Spleen (tissue), 11 donors: ENCODE measurements around the gene MIA2. TPM values are rescaled to one million over a fixed set of nuclear protein-coding genes. Genes with fewer than 3 reads are reported as not detected.
A peak's percentile ranks its signal among the peaks of the same experiment; 100 is the strongest.

ENCODE experiments used
- DNase-seq: peaks from one replicate; pipeline ENCODE4 v3.0.0-alpha.2; 2020
- H3K27ac ChIP-seq, 8 donors: fragments of 200-600 bp; sonication (generic) in 7 of 8; 1 replicate in 4 of 8; 2 replicates in 4 of 8; pipeline versions ENCODE4 v1.5.0 to v1.8.0; 2016 to 2021; ENCODE audit warnings: inconsistent platforms in 4 of 8, mild to moderate bottlenecking in 4 of 8, moderate library complexity in 1 of 8
- H3K27me3 ChIP-seq, 7 donors: fragments of 200-600 bp; sonication (generic) in 6 of 7; replicated peaks in 1 of 7; 1 replicate in 4 of 7; 2 replicates in 3 of 7; pipeline versions ENCODE4 v1.5.0 to v1.8.0; 2016 to 2021; ENCODE audit warnings: inconsistent platforms in 3 of 7, mild to moderate bottlenecking in 1 of 7
- H3K36me3 ChIP-seq, 6 donors: fragments of 200-600 bp; sonication (generic) in 5 of 6; 1 replicate in 4 of 6; 2 replicates in 2 of 6; pipeline versions ENCODE4 v1.5.0 to v1.8.0; 2016 to 2021; ENCODE audit warnings: inconsistent platforms in 2 of 6
- H3K4me1 ChIP-seq, 6 donors: fragments of 200-600 bp; sonication (generic) in 5 of 6; 1 replicate in 3 of 6; 2 replicates in 3 of 6; pipeline versions ENCODE4 v1.5.0 to v1.8.0; 2016 to 2021; ENCODE audit warnings: inconsistent platforms in 3 of 6
- H3K4me3 ChIP-seq, 8 donors: fragments of 200-600 bp; sonication (generic) in 7 of 8; 1 replicate in 4 of 8; 2 replicates in 4 of 8; pipeline versions ENCODE4 v1.5.0 to v1.8.0; 2016 to 2021; ENCODE audit warnings: inconsistent platforms in 4 of 8, mild to moderate bottlenecking in 4 of 8, moderate library complexity in 2 of 8
- H3K9me3 ChIP-seq, 8 donors: fragments of 200-600 bp; sonication (generic) in 7 of 8; 1 replicate in 4 of 8; 2 replicates in 4 of 8; pipeline versions ENCODE4 v1.5.0 to v1.8.0; 2016 to 2021; ENCODE audit warnings: inconsistent platforms in 4 of 8
- POLR2A ChIP-seq, 3 donors: fragments of 450-650 bp; IDR thresholded peaks; one replicate each; pipeline ENCODE4 v1.5.1; 2017; ENCODE audit warnings: antibody characterized with exemption in 3 of 3, mild to moderate bottlenecking in 1 of 3
- POLR2AphosphoS5 ChIP-seq, 3 donors: sonication (generic); formaldehyde crosslinking; IDR thresholded peaks; one replicate each; pipeline ENCODE4 v1.5.1; 2017; ENCODE audit warnings: antibody characterized with exemption in 3 of 3
- WGBS, 5 donors: extraction: QIAGEN DNeasy Blood & Tissue Kit in 3 of 5; methylation state at CpG; one replicate each; pipeline versions ENCODE4 v1.1.5 to v1.1.7; 2013 to 2018; 5-methylcytosine and 5-hydroxymethylcytosine counted together
- intact Hi-C: fragments of 100-400 bp; cut with DNase I; formaldehyde crosslinking; loops from one replicate; pipeline ENCODE4 v1.15.0; 2023; ENCODE audit warnings: low total_unique reads
- polyA plus RNA-seq, 3 donors: library from polyadenylated mRNA; stranded (reverse); fragments of 200-250 nt; gene quantifications; one replicate each; pipeline ENCODE4 v1.2.1, GENCODE V29; 2013
- total RNA-seq, 7 donors: library from RNA; depleted of rRNA in 3 of 7; stranded (reverse); fragments of >200 nt in 3 of 7; fragmentation: NEBNext Ultra II Directional in 4 of 7; extraction: Animal tissue kit (Norgen Biotek cat#: 25700) in 4 of 7; gene quantifications; one replicate each; pipeline versions ENCODE4 v1.1.0 to v1.2.1, GENCODE V29; 2016 to 2021
- TF ChIP-seq, protein P1 (sequence below), 11 experiments: fragments of 200-600 bp in 7 of 11; fragments of 450-650 bp in 4 of 11; sonication (generic) in 4 of 11; IDR thresholded peaks in 8 of 11; conservative IDR thresholded peaks in 3 of 11; 1 replicate in 7 of 11; 2 replicates in 4 of 11; pipeline versions ENCODE4 v1.4.0 to v1.8.0; 2016 to 2021; ENCODE audit warnings: antibody characterized with exemption in 11 of 11, inconsistent platforms in 4 of 11, mild to moderate bottlenecking in 1 of 11
- donor health status: healthy with polysubstance abuse.
- donor health status: DM: no; HTN: no; CAD: no; lungs with moderate emphysema.
- donor health status: DM: no; HTN: no; CAD: no.
- donor health status: Bipolar disorder and iron deficiency.
- donor health status: healthy.
- donor health status: DM: no; HTN: no; CAD: no.
- donor health status: DM: yes; HTN: yes; CAD: no.

Gene MIA2
- total and polyA plus RNA-seq, 10 donors = 18.3 to 31.3 (median 24.8) TPM

DNA sequence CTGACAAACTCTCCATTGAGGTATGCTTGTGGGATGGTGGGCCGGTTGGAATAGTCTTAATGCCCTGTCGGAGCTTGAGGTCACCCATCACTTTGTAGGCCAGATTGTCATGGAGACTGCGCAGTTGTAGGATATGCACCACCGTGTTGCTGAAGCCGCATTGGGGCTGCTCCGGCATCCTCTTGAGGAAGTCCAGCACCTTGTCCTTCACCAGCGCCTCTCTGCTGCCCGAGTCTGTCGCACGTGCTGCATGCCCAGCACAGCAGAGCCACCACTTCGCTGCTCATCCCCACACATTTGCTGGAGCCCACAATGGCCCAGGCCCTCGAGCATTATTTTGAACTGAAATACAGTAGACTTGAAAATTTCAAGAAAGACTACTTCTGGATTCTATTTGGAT lies 136.7 kb downstream of the MIA2 start:
- no peaks in the 10 kb centered on the region for H3K27me3 ChIP-seq
- WGBS, 5 donors = 93 to 96% (median 94%) methylated on average over 11 to 12 of the region's 12 CpGs
- intact Hi-C loops = no loop called here
- no peak for DNase-seq
- no peak overlapping the region for H3K4me3 ChIP-seq
- TF ChIP-seq, protein P1, sequence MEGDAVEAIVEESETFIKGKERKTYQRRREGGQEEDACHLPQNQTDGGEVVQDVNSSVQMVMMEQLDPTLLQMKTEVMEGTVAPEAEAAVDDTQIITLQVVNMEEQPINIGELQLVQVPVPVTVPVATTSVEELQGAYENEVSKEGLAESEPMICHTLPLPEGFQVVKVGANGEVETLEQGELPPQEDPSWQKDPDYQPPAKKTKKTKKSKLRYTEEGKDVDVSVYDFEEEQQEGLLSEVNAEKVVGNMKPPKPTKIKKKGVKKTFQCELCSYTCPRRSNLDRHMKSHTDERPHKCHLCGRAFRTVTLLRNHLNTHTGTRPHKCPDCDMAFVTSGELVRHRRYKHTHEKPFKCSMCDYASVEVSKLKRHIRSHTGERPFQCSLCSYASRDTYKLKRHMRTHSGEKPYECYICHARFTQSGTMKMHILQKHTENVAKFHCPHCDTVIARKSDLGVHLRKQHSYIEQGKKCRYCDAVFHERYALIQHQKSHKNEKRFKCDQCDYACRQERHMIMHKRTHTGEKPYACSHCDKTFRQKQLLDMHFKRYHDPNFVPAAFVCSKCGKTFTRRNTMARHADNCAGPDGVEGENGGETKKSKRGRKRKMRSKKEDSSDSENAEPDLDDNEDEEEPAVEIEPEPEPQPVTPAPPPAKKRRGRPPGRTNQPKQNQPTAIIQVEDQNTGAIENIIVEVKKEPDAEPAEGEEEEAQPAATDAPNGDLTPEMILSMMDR (IDR thresholded peaks at IDR 0.05 in 8 of 11, conservative IDR thresholded peaks at IDR 0.05 in 3 of 11) = no peak
- peak in 1 of 3 donors; percentile 22 for TF ChIP-seq POLR2AphosphoS5 (IDR thresholded peaks at IDR 0.05)
- TF ChIP-seq POLR2A (IDR thresholded peaks at IDR 0.05) = no peak
- no peak overlapping the region for H3K27ac ChIP-seq
- no peaks in the 10 kb centered on the region for H3K4me1 ChIP-seq
- H3K9me3 ChIP-seq = peaks cover 0 to 7% (median 5%) of the 10 kb centered on the region in 8 donors
- peaks cover 0 to 35% (median 10%) of the 10 kb centered on the region in 6 donors for H3K36me3 ChIP-seq

DNA sequence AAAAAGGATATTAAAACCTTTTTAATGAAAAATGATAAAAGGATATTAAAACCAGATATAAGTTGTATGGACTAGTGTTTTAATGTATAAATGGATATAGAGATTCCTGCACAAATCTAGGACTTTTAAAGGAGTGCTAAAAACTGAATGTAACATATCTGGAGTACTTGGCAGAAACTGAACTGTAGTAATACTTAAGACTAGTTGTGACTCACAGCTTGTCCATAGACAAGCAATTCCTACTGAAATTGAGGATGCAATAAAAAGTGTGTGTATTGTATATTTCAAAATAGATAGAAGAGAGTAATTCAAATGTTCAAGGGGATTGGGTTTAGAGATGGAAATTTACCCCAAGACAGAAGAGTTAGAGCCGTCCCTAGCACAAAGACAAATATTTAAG lies 138.9 kb downstream of the MIA2 start:
- 95 to 100% (median 98%) methylated on average over 1 of the region's 1 CpG for WGBS, 5 donors
- H3K27ac ChIP-seq = no peak overlapping the region
- no peak for DNase-seq
- H3K4me3 ChIP-seq = no peak overlapping the region
- no peaks in the 10 kb centered on the region for H3K9me3 ChIP-seq
- peaks cover 0 to 7% (median 0%) of the 10 kb centered on the region in 6 donors for H3K4me1 ChIP-seq
- TF ChIP-seq, protein P1 (IDR thresholded peaks at IDR 0.05 in 8 of 11, conservative IDR thresholded peaks at IDR 0.05 in 3 of 11) = no peak
- no peak for TF ChIP-seq POLR2AphosphoS5 (IDR thresholded peaks at IDR 0.05)
- no peak for TF ChIP-seq POLR2A (IDR thresholded peaks at IDR 0.05)
- no peaks in the 10 kb centered on the region for H3K27me3 ChIP-seq
- H3K36me3 ChIP-seq = peaks cover 0 to 24% (median 10%) of the 10 kb centered on the region in 6 donors
- intact Hi-C loops = no loop called here

DNA sequence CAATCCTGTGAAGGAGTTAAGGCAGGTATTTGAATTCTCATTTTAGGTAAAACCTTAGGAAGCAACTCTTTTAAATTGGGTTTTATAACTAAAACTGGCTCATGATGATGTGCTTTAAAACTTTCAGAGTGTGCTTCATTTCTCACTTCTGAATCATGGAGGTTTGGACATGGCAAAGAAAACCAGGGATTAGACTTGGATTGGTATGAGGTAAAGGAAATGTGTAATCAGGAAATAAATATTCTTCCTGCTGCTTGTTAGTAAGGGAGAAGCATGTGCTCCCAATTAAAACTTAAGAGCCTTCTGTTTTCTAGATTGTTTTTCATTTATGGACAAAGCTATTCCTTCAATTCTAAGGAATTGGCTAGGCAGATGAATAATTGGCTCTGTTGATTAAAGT lies 141.1 kb downstream of the MIA2 start:
- no peak overlapping the region for H3K27ac ChIP-seq
- intact Hi-C loops = no loop called here
- no peak overlapping the region for H3K4me3 ChIP-seq

DNA sequence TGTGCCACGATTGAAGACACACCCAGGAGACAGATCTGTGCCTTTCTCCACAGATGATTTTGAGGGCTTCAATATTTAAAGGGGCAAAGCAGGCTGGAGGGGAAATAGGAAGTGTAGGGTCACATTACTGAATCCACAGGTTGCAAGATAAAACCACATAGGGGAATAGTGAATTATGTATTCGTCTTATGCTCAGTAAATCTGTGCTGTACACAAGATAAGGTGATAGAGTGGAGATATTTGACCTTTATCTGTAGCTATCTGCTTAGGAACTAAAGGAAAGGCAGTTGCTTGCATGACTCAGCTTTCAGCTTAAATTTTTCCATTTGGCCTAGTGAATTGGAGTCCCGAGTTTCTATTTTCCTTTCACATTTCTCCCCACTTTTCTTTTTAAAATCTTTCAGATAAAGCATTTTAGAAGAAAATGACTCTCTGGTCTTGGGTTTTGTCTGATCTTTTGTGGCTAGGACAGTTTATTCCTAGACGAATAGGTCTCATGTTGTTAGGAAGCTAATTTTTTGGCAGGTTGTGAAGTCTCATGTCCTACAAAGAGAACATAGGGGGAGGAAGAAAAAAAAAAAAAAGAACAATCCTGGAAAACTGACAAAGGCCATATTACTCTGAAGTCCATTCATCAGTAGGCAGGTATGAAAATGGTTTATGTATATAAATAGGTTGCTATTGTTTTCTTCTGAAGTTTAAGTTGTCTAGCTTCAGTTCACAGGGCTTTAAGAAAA lies 143.1 kb downstream of the MIA2 start:
- DNase-seq = no peak
- Histone ChIP-seq H3K27me3 (no peaks in the 10 kb centered on the region), H3K4me3 (no peak overlapping the region), H3K27ac (peak overlapping the region in 7 of 8 donors; percentile 1 to 64 (median 17)), H3K36me3 (peaks cover 0 to 5% (median 0%) of the 10 kb centered on the region in 6 donors), H3K4me1 (peaks cover 0 to 7% (median 0%) of the 10 kb centered on the region in 6 donors), H3K9me3 (no peaks in the 10 kb centered on the region)
- 38 to 50% (median 41%) methylated on average over 4 of the region's 4 CpGs for WGBS, 5 donors
- TF ChIP-seq POLR2A (IDR thresholded peaks at IDR 0.05) (no peak), POLR2AphosphoS5 (IDR thresholded peaks at IDR 0.05) (no peak)
- TF ChIP-seq, protein P1 (IDR thresholded peaks at IDR 0.05 in 8 of 11, conservative IDR thresholded peaks at IDR 0.05 in 3 of 11) = no peak
- intact Hi-C loops = no loop called here

More for the DNA sequence above, 141.1 kb downstream of the MIA2 start:
- Histone ChIP-seq H3K36me3 (peaks cover 0 to 22% (median 9%) of the 10 kb centered on the region in 6 donors), H3K27me3 (no peaks in the 10 kb centered on the region), H3K9me3 (no peaks in the 10 kb centered on the region), H3K4me1 (peaks cover 0 to 7% (median 0%) of the 10 kb centered on the region in 6 donors)
- no peak for TF ChIP-seq POLR2AphosphoS5 (IDR thresholded peaks at IDR 0.05)
- TF ChIP-seq POLR2A (IDR thresholded peaks at IDR 0.05) = no peak
- TF ChIP-seq, protein P1 (IDR thresholded peaks at IDR 0.05 in 8 of 11, conservative IDR thresholded peaks at IDR 0.05 in 3 of 11) = no peak
- no peak for DNase-seq
